ENCODE measurements around the gene SERPINB2.
"Not testable (repeated sequence)": the region's sequence is repeated elsewhere in the genome, so short reads cannot be mapped to it uniquely, and the experiment has no call there.

SERPINB2 gene

GRCh38 chr18:63940008-63940407, 52.5 kb downstream of the SERPINB2 start:
- no peak for DNase-seq

- not testable (repeated sequence) for DNase-seq
Observed at GRCh38 chr18:63940543-63941050, 53.1 kb downstream of the SERPINB2 start.

- no peak for DNase-seq
Observed at GRCh38 chr18:63947051-63947790, 59.7 kb downstream of the SERPINB2 start.

GRCh38 chr18:63949068-63949737, 61.7 kb downstream of the SERPINB2 start, which contains the start of gene HMSD:
TSS of gene HMSD (plus strand) at chr18:63949301. CDS start at chr18:63953456, 4,155 bp downstream.
- DNase-seq, result peak; percentile 12

GRCh38 chr18:63951302-63951705, 63.8 kb downstream of the SERPINB2 start:
- no peak for DNase-seq
